D721Med (cell line): Measurements from ENCODE around the gene ZDHHC14.

ENCODE experiments used
- DNase-seq: peaks from one replicate; pipeline ENCODE4 v3.0.0; 2011; ENCODE audit warnings: low spot score; ENCODE audit not compliant: insufficient read length
- FAIRE-seq: peaks from 2 replicates; lab custom pipeline; 2011; peaks lifted over from hg19 to GRCh38; lab: Jason Lieb, UNC
- TF ChIP-seq, protein P1 (sequence below): IDR thresholded peaks from 2 replicates; pipeline ENCODE4 v1.5.1; 2012; ENCODE audit warnings: mild to moderate bottlenecking, control low read depth; ENCODE audit not compliant: insufficient read depth; ENCODE audit errors: missing control alignments

Gene ZDHHC14

DNA sequence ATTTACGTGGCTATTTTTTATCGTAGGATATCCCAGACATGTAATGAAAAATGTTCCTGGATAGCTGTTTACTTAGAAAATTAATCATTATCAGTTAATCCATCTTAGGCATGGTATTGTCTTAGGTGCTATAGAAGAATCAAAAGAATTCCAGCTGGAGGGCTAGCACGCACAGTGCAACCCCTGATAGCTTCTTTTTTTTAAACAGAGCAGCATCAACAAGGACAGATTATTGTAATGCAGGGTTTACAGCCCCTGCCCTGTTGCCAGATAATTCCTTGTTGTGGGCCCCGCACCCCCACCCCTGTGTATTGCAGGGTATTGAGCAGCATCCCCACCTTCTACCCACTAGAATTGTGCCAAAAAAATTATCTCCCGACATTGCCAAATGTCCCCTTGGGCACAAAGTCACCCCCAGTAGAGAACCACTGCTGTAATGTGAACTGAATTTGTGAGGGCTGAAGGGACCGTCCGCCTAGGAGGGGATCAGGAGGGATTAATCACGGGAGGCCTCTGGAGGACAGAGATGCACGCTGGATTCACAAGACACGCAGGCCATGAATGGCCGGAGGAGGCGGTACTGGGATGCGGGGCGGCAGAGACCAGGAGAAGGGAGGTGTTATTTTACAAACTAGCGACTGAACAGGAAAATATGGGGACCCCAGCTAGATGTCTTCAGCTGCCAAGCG is 174.6 kb downstream of the ZDHHC14 start:
- TF ChIP-seq, protein P1, sequence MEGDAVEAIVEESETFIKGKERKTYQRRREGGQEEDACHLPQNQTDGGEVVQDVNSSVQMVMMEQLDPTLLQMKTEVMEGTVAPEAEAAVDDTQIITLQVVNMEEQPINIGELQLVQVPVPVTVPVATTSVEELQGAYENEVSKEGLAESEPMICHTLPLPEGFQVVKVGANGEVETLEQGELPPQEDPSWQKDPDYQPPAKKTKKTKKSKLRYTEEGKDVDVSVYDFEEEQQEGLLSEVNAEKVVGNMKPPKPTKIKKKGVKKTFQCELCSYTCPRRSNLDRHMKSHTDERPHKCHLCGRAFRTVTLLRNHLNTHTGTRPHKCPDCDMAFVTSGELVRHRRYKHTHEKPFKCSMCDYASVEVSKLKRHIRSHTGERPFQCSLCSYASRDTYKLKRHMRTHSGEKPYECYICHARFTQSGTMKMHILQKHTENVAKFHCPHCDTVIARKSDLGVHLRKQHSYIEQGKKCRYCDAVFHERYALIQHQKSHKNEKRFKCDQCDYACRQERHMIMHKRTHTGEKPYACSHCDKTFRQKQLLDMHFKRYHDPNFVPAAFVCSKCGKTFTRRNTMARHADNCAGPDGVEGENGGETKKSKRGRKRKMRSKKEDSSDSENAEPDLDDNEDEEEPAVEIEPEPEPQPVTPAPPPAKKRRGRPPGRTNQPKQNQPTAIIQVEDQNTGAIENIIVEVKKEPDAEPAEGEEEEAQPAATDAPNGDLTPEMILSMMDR: no peak
- FAIRE-seq: peak; percentile 35
- DNase-seq: peak; percentile 66

DNA sequence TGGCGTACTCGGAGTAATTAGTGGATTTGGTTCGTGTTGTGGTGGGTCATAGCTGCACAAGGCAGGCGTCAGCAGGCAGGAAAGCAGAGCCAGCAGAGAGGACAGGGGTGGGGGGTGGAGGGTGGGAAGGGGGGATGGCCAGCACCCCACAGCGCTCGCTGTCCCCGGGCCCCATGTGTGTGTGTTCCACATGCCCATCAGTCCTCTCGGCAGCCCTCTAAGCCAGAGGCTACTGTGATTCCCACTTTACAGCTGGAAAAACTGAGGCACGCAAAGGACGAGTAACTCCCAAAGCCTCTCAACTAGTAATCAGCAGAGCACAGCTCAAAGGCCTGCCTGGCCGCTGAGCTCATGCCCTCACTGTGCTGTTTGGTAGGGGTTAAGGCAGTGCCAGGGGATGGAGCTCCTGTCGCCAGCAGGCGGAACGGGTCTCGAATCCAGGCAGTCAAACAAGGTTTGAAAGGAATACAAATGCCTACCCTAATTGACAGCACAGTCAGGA is 175.2 kb downstream of the ZDHHC14 start:
- TF ChIP-seq, protein P1: no peak
- DNase-seq (no peak), FAIRE-seq (no peak)

DNA sequence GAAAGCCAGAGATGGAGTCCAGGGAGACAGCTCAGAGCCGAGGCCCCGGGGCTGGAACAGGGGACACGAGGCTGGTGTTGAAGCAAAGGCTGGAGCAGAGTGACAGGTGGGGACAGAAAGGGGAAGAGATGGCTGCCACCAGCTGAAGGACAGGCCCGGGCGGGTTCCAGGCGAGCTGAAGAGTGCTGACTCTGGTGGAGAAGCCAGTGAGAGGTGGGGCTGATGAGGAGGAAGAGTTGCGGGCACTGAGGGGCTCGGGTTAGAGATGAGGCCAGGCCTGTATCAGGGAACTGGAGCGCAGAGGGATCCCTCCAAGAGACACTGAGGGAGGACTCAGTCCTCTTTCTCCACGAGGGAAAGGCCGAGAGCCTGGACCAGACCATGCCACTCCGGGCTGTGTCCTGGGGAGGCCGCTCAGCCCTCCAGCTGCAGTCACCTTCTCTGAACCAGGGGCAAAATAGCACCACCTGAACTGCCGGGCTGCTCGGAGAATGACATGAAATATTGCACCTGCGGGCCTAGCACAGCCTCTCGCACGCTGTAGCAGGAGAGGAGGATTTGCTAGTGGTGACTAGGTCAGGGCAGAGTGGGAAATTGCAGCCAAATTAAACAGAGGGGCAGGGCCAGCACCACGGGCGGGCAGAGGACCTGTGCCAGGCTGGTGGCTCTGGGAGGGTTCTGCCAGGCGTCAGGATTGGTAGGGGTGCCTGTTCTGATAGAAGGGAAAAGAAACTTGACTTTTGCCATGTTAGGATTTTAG is 175.9 kb downstream of the ZDHHC14 start:
- no peak for DNase-seq
- FAIRE-seq: no peak
- TF ChIP-seq, protein P1: no peak

DNA sequence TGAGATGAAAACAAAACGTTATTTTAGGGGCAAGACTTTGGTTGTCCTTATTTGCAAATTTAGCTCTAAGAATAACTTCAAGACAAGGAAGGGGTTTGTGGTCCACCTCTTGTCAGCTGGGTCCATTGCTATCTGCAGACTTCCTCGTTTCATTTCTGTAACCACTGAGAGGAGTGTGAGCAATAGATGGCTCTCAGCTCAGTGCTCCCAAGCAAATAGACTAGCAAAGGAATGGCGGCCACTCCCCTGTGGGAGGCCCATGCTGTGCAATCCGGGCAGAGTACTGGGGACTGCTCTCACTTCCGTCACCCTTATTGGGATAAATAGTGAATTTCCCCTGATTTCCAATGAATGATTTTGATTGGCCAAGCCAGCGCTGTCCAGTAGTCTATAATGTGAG is 176.6 kb downstream of the ZDHHC14 start:
- TF ChIP-seq, protein P1: no peak
- FAIRE-seq: no peak
- DNase-seq: no peak

DNA sequence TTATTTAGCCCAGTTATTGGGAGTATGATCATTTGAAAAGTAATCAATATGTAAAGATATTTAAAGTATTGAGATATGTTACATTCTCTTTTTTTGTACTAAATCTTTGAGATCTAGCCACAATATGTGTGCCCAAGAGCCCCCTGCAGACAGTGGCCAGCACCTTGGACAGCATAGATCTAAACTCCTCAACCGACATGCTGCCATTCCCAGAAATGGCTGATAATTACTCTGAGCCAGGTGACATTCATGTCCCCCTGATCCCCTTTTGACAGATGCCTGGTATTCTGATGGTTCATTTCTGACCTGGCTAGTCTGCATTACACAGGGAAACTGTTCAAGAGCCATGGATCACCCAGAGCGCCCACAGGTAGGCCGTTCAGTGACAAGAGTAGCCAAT is 177.1 kb downstream of the ZDHHC14 start:
- TF ChIP-seq, protein P1: no peak
- no peak for DNase-seq
- FAIRE-seq: no peak

DNA sequence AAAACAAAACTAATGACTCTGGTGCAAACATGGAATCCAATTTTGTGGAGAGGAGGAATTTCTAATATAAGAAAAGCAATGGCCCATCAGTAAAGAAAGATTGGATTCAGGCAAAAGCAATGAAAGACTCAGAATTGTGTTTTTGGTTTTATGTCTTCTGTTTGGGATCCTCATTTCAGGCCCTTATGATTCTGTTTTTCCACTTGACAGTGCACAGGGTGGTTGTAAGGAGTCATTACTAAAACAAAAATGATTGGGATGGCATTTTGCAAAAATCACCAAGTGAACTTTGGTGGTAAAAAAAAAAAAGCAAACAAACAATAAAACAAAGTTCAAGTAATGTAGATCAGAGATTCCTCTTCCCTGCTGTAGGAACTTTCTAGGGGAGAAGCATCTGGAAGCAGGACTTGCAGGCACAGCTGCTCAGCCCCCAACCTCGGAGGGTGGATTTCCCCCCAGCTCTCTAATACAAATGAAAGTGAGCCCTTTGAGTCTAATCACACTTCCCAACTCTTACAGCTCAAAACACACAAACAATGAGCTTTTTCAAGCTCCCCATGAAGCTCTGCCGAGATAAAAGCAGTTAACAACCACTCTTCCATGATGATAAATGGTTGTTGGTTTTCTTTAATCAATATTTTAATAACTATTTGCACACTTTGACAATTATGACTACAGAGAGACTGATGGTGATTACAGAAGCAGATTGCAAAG is 177.7 kb downstream of the ZDHHC14 start:
- no peak for FAIRE-seq
- no peak for DNase-seq
- TF ChIP-seq, protein P1: no peak
